K562 (cell line): ENCODE results near the gene TMC5. TPM values are rescaled to one million over a fixed set of nuclear protein-coding genes. Genes with fewer than 3 reads are reported as not detected.
A peak's percentile ranks its signal among the peaks of the same experiment; 100 is the strongest.
"Not testable (repeated sequence)": the region's sequence is repeated elsewhere in the genome, so short reads cannot be mapped to it uniquely, and the experiment has no call there.

Experiments used
- CC2D1A ChIP-seq: fragments of 450-650 bp; IDR thresholded peaks from 2 replicates; pipeline ENCODE4 v1.6.1; 2017; ENCODE audit warnings: mild to moderate bottlenecking
- CREM ChIP-seq: IDR thresholded peaks from 2 replicates; pipeline ENCODE4 v1.6.1; 2014; ENCODE audit warnings: antibody characterized with exemption, low read depth
- CTBP1 ChIP-seq: fragments of 450-650 bp; IDR thresholded peaks from 2 replicates; pipeline ENCODE4 v1.6.1; 2016; ENCODE audit warnings: borderline replicate concordance
- FOXM1 ChIP-seq, 2 experiments: fragments of 450-650 bp in 1 of 2; sonication (generic) in 1 of 2; formaldehyde crosslinking in 1 of 2; IDR thresholded peaks; 2 replicates each; pipeline versions ENCODE4 v1.6.1 to v1.9.0; 2017 to 2022; ENCODE audit warnings: low read depth in 2 of 2, mild to moderate bottlenecking in 2 of 2, missing genetic modification reagents in 1 of 2, moderate library complexity in 1 of 2
- GATA2 ChIP-seq: sonication (generic); formaldehyde crosslinking; IDR thresholded peaks from 2 replicates; pipeline ENCODE4 v1.4.0; 2020; ENCODE audit warnings: mild to moderate bottlenecking, missing genetic modification reagents
- HMBOX1 ChIP-seq: sonication (generic); IDR thresholded peaks from 2 replicates; pipeline ENCODE4 v1.6.1; 2016
- JUND ChIP-seq, 2 experiments: IDR thresholded peaks; 2 replicates in 1 of 2; 3 replicates in 1 of 2; pipeline ENCODE4 v1.6.1; 2011; ENCODE audit warnings: borderline replicate concordance in 2 of 2, low read depth in 2 of 2, low read length in 2 of 2, improper control_type of control experiment in 1 of 2, missing biosample characterization in 1 of 2, missing genetic modification characterization in 1 of 2, missing genetic modification reagents in 1 of 2
- KLF16 ChIP-seq: IDR thresholded peaks from 2 replicates; pipeline ENCODE4 v1.6.1; 2016; ENCODE audit warnings: antibody characterized with exemption
- MTA2 ChIP-seq: fragments of 450-650 bp; IDR thresholded peaks from 2 replicates; pipeline ENCODE4 v1.6.1; 2016; ENCODE audit warnings: low read depth
- ZNF134 ChIP-seq: fragments of 250-450 bp; sonication (Bioruptor Pico); conservative IDR thresholded peaks from 2 replicates; pipeline ENCODE4 v1.4.0; 2020
- ZNF766 ChIP-seq: fragments of 200-800 bp; sonication (Bioruptor generic); conservative IDR thresholded peaks from 2 replicates; pipeline ENCODE4 v1.6.1; 2016; ENCODE audit warnings: missing genetic modification characterization, missing compliant biosample characterization
- polyA plus RNA-seq, 8 experiments: library from polyadenylated mRNA; depleted of rRNA in 4 of 8; stranded (reverse) in 5 of 8; unstranded in 3 of 8; fragments of >200 nt; fragmentation: Nextera tagmentation in 2 of 8; fragmentation: Illumina TruSeq in 1 of 8; extraction: Ambion mirVana in 2 of 8; extraction: Trizol in 1 of 8; gene quantifications; 2 replicates each; pipeline versions ENCODE4 v1.2.1 to v1.2.3, GENCODE V29; 2011 to 2014; ENCODE audit warnings: inconsistent platforms in 1 of 8, missing spikeins in 1 of 8
- total RNA-seq, 7 experiments: library from RNA; depleted of rRNA in 6 of 7; stranded (reverse); fragments of >200 nt in 6 of 7; fragmentation: Illumina TruSeq in 2 of 7; extraction: Trizol in 2 of 7; gene quantifications; 2 replicates each; pipeline versions ENCODE4 v1.2.1 to v1.2.3, GENCODE V29; 2011 to 2021; ENCODE audit warnings: low replicate concordance in 1 of 7
- TF ChIP-seq, protein P1 (sequence below), 2 experiments: fragments of 250-450 bp in 1 of 2; fragments of 450-650 bp in 1 of 2; sonication (Bioruptor Pico) in 1 of 2; IDR thresholded peaks; 2 replicates each; pipeline versions ENCODE4 v1.6.1 to v1.8.0; 2016 to 2021; ENCODE audit warnings: mild to moderate bottlenecking in 2 of 2, moderate library complexity in 2 of 2, missing compliant biosample characterization in 1 of 2, missing genetic modification characterization in 1 of 2
- TF ChIP-seq, protein P2 (sequence below): fragments of 450-650 bp; IDR thresholded peaks from 2 replicates; pipeline ENCODE4 v1.6.1; 2016; ENCODE audit warnings: low read depth, mild to moderate bottlenecking, moderate library complexity

TMC5 gene
- total and polyA plus RNA-seq, 9 of the 15 experiments (the other 6 are each of a cell fraction or from before 2014, with no cell fraction given), result 0.83 to 2.6 (median 1.6) TPM

GRCh38 chr16:19395646-19396267 lies 21.9 kb upstream of the TMC5 start (continued):
- TF ChIP-seq, protein P1, sequence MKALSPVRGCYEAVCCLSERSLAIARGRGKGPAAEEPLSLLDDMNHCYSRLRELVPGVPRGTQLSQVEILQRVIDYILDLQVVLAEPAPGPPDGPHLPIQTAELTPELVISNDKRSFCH (CRISPR knock-in tag; IDR thresholded peaks at IDR 0.05), result not testable (repeated sequence)
- TF ChIP-seq, protein P1 (tag; IDR thresholded peaks at IDR 0.05), result 0 out of 2 replicates have a peak, but pooled peaks have one; percentile 38
- TF ChIP-seq CTBP1, result peak; percentile 91
- TF ChIP-seq CREM, result peak; percentile 31; the same call in 1 of the 2 replicates
- TF ChIP-seq ZNF134 (CRISPR knock-in tag), result peak; percentile 51; the same call in 1 of the 2 replicates
- peak; percentile 48; the same call in 1 of the 2 replicates for TF ChIP-seq CC2D1A
- peak; percentile 84 for TF ChIP-seq MTA2
- TF ChIP-seq FOXM1 (IDR thresholded peaks at IDR 0.05; ENCODE audit: low read depth), result peak; percentile 73
- TF ChIP-seq FOXM1 (CRISPR knock-in tag; IDR thresholded peaks at IDR 0.05; ENCODE audit: low read depth); JUND (tag; IDR thresholded peaks at IDR 0.05; ENCODE audit: borderline replicate concordance, low read depth, low read length): not testable (repeated sequence)
- peak; percentile 95 for TF ChIP-seq HMBOX1
- TF ChIP-seq, protein P2, sequence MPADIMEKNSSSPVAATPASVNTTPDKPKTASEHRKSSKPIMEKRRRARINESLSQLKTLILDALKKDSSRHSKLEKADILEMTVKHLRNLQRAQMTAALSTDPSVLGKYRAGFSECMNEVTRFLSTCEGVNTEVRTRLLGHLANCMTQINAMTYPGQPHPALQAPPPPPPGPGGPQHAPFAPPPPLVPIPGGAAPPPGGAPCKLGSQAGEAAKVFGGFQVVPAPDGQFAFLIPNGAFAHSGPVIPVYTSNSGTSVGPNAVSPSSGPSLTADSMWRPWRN, result peak; percentile 89
- TF ChIP-seq JUND (IDR thresholded peaks at IDR 0.05; ENCODE audit: borderline replicate concordance, low read depth, low read length), result peak; percentile 54; the same call in 1 of the 2 replicates
- peak; percentile 63 for TF ChIP-seq GATA2 (CRISPR knock-in tag)
- TF ChIP-seq ZNF766 (CRISPR knock-in tag), result peak; percentile 55; the same call in 1 of the 2 replicates
- TF ChIP-seq KLF16, result peak; percentile 88
